GM12801 (cell line): ENCODE results near the gene NUDCD3.

Source experiments
- TF ChIP-seq, protein P1 (sequence below): IDR thresholded peaks from one replicate; pipeline ENCODE4 v1.5.1; 2011; ENCODE audit warnings: control low read depth; ENCODE audit not compliant: insufficient read length; ENCODE audit errors: extremely low read depth

The NUDCD3 gene

DNA sequence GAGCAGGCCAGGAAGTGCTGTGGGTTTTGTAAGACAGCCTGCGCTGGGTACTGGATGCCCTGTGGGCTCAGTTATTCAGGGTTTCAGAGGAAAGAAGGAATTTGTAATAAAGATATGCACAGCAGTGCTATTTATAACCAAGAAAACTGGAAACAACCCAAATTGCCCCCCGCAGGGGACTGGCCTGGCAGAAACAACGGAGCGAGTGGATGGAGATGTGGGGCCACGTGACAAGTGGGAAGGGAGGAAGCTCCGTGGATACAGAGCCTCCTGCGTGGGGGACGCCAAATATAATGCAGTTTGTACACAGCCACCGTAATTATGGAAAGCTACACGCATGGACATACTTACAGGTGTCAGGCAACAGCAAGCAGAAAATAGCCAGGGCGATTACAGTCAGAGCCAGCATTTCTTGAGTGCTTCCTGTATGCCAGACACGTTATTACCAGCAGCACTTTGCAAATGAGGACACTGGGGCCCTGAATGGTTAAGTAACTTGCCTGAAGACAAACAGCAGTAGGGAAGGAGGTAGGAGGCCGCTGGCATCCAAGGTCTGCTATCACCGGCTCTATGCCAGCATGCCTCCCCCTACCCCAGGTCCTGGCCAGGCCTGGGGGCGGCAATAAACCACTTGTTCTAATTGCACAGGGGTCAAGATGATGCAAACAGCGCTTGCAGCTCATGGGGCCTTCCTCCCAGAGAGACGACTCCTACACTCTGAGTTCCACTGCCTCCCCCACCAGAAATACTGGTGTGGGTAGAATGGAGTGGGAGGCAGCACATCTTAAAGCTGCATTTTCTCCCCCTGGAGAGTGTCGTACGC lies 156.3 kb downstream of the NUDCD3 start:
- TF ChIP-seq, protein P1, sequence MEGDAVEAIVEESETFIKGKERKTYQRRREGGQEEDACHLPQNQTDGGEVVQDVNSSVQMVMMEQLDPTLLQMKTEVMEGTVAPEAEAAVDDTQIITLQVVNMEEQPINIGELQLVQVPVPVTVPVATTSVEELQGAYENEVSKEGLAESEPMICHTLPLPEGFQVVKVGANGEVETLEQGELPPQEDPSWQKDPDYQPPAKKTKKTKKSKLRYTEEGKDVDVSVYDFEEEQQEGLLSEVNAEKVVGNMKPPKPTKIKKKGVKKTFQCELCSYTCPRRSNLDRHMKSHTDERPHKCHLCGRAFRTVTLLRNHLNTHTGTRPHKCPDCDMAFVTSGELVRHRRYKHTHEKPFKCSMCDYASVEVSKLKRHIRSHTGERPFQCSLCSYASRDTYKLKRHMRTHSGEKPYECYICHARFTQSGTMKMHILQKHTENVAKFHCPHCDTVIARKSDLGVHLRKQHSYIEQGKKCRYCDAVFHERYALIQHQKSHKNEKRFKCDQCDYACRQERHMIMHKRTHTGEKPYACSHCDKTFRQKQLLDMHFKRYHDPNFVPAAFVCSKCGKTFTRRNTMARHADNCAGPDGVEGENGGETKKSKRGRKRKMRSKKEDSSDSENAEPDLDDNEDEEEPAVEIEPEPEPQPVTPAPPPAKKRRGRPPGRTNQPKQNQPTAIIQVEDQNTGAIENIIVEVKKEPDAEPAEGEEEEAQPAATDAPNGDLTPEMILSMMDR: no peak

DNA sequence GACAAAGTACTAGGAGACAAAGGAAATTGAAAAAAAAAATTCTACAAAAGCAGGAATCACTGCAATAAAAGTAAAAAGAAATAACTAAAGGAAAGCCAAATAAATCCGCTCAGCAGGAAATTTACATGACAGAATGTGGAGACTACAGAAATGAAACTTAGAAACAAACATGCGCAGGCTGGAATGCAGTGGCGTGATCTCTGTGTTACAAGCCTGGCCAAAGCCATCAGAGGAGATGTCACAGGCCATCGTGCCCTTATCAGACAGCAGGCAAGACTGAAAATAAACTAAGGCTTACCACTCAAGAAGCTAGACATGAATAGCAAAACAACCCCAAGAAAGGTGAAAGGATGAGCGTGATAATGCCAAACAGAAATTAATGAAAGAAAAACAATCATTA lies 158.8 kb downstream of the NUDCD3 start:
- TF ChIP-seq, protein P1: no peak

DNA sequence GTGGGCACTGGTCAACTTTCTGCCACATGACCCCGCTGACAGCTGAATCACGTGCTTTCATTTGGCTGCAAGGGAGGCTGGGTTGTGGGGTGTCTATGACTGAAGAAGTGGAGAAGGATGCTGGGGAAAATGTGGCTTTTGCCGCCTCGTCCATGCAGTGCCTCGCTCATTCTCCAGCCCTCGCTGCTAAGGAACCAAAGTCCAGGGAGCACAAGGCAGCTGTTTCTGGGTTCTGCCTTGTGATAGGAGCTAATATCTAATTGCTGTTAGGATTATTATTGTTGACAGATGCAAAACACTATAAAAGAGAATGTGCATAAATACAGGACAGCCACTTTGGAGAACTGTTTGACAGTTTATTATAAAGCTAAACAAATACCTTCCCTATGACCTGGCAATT lies 160.1 kb downstream of the NUDCD3 start:
- TF ChIP-seq, protein P1: no peak

DNA sequence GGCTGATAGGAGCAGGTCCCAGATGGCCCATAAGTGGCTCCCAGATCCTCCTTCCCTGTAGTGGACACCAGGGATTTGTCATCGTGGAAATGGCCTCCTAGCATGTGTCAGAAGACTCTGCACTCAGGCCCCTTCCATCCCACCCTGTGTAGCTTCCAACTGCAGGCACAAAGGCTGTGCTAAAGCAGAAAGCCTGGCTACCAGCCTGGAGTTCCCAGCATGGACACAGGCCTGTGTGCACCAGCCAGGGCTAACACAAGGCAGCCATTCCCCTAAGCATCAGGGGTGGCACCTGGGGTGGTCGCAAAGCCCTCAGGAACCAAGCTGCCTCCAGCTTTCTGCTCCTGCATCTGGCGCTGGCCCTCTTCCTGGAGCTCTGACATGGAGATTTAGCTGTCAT lies 160.6 kb downstream of the NUDCD3 start:
- TF ChIP-seq, protein P1: no peak
